Measurements from ENCODE around the gene ZNF77. TPM values are rescaled to one million over a fixed set of nuclear protein-coding genes. Genes with fewer than 3 reads are reported as not detected.
"Not testable (repeated sequence)": the region's sequence is repeated elsewhere in the genome, so short reads cannot be mapped to it uniquely, and the experiment has no call there.

The ZNF77 gene
- polyA plus RNA-seq, 6 donors from 2014 or later, result 0.45 to 3.7 (median 1.1) TPM; not detected in 1

DNA sequence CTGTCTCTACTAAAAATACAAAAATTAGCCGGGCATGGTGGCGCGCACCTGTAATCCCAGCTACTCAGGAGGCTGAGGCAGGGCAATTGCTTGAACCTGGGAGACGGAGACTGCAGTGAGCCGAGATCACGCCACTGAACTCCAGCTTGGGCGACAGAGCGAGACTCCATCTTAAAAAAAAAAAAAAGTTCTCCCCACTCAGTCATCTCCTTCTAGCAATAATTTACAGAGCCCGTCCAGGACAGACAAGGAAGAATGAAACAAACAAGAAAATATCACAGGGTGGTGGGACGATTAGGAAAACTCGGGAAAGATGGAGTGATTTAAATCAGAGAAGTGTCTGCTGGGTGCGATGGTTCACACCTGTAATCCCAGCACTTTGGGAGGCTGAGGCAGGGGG, 18.9 kb upstream of the ZNF77 start:
- not testable (repeated sequence) for H3K9me3 Mint-ChIP-seq; ATAC-seq (ENCODE audit: low read depth in 2 of 2); DNase-seq; H3K27me3 Mint-ChIP-seq; H3K36me3 Mint-ChIP-seq; H3K4me3 Mint-ChIP-seq
- Mint-ChIP-seq H3K27ac (peak overlapping the region in 4 of 6 donors; percentile 10 to 42 (median 36)), H3K4me1 (peaks cover 16 to 48% (median 43%) of the 10 kb centered on the region in 3 donors)

DNA sequence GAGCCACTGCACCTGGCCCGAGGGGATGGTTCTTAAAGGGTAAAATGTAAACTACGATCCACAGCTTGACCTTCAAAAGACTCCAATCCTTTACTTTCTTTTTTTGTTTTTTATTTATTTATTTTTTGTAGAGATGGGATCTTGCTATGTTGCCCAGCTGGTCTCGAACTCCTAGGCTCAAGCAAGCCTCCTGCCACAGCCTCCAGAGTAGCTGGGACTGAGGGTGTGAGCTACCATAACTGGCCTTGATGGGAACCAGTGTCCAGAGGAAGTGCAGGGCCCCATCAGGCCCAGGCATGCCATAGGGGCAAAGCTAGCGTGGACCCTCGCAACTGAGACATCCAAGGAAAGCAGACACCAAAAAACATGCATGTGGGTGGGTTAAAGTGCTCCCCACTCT, 18.4 kb upstream of the ZNF77 start:
- peaks cover 0 to 8% of the 10 kb centered on the region in 2 donors for H3K36me3 Mint-ChIP-seq
- no peaks in the 10 kb centered on the region for H3K27me3 Mint-ChIP-seq
- H3K4me3 Mint-ChIP-seq, result no peak overlapping the region
- no peak for DNase-seq
- ATAC-seq (ENCODE audit: low read depth in 2 of 2), result no peak
- H3K4me1 Mint-ChIP-seq, result peaks cover 15 to 43% (median 38%) of the 10 kb centered on the region in 3 donors
- peaks cover 0 to 9% (median 0%) of the 10 kb centered on the region in 7 donors for H3K9me3 Mint-ChIP-seq
- H3K27ac Mint-ChIP-seq, result peak overlapping the region in 1 of 6 donors; percentile 54

DNA sequence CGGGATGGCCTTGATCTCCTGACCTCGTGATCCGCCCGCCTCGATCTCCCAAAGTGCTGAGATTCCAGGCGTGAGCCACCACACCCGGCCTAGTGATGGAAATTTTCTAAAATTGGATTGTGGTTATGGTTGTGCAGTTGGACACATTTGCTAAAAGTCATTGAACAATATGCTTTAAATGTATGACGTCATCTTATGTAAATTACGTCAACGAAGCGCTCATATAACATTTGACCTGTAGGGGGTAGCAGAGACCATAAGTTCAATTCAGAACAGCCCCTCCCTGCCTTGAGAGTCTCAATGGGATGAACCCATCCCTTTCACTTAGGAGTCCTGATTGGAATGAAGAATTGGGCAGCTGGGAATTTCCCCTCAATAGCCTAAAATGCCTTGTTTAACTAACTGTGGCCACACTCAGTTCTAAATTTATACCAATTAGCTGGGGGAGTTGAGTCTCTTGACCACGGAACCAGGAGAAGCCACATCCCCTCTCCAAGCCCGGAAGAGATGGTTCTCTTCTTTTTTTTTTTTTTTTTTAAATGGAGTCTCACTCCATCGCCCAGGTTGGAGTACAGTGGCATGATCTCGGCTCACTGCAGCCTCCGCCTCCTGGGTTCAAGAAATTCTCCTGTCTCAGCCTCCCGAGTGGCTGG, 17.4 kb upstream of the ZNF77 start:
- Mint-ChIP-seq H3K27ac (peak overlapping the region; percentile 47 to 96 (median 93)), H3K4me1 (peaks cover 12 to 33% (median 30%) of the 10 kb centered on the region in 3 donors), H3K36me3 (peaks cover 0 to 8% of the 10 kb centered on the region in 2 donors), H3K27me3 (no peaks in the 10 kb centered on the region), H3K4me3 (peak overlapping the region in 5 of 8 donors; percentile 13 to 74 (median 50)), H3K9me3 (peaks cover 0 to 7% (median 0%) of the 10 kb centered on the region in 7 donors)
- DNase-seq (peak; percentile 77), ATAC-seq (ENCODE audit: low read depth in 2 of 2) (peak; percentile 68 to 81)

DNA sequence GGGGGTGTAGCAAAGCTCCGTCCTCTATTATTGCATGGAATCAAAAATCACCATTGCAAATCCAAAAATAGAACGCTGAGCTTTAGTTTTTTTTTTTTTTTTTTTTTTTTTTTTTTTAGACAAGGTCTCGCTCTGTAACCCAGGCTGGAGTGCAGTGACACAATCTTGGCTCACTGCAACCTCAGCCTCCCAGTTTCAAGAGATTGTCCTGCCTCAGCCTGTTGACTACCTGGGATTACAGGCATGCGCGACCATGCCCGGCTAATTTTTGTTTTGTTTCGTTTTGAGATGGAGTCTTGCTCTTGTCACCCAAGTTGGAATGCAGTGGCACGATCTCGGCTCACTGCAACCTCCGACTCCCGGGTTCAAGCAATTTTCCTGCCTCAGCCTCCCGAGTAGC, 15.3 kb upstream of the ZNF77 start:
- no peak for ATAC-seq (ENCODE audit: low read depth in 2 of 2)
- DNase-seq, result no peak
- no peak overlapping the region for H3K4me3 Mint-ChIP-seq
- no peaks in the 10 kb centered on the region for H3K27me3 Mint-ChIP-seq
- H3K27ac Mint-ChIP-seq, result no peak overlapping the region
- peaks cover 0 to 2% (median 0%) of the 10 kb centered on the region in 7 donors for H3K9me3 Mint-ChIP-seq
- H3K4me1 Mint-ChIP-seq, result peaks cover 8 to 18% (median 13%) of the 10 kb centered on the region in 3 donors
- peaks cover 0 to 8% of the 10 kb centered on the region in 2 donors for H3K36me3 Mint-ChIP-seq

DNA sequence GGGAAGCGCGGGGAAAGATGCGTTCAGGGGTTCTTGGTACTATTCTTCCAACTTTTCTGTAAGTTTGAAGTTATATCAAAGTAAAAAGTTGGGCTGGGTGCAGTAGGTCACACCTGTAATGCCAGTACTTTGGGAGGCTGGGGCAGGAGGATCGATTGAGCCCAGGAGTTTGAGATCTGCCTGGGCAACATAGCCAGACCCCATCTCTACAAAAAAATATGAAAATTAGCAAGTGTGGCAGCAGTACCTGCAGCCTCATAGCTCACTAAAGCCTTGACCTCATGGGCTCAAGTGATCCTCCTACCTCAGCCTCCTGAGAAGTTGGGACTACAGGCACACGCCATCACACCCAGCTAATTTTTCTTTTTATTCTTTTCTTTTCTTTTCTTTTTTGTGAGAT, 12.4 kb upstream of the ZNF77 start:
- H3K27me3 Mint-ChIP-seq, result no peaks in the 10 kb centered on the region
- no peak for ATAC-seq (ENCODE audit: low read depth in 2 of 2)
- no peak for DNase-seq
- H3K9me3 Mint-ChIP-seq, result no peaks in the 10 kb centered on the region
- no peak overlapping the region for H3K4me3 Mint-ChIP-seq
- peak overlapping the region in 1 of 6 donors; percentile 22 for H3K27ac Mint-ChIP-seq
- H3K4me1 Mint-ChIP-seq, result peaks cover 4 to 9% (median 6%) of the 10 kb centered on the region in 3 donors
- no peaks in the 10 kb centered on the region for H3K36me3 Mint-ChIP-seq

DNA sequence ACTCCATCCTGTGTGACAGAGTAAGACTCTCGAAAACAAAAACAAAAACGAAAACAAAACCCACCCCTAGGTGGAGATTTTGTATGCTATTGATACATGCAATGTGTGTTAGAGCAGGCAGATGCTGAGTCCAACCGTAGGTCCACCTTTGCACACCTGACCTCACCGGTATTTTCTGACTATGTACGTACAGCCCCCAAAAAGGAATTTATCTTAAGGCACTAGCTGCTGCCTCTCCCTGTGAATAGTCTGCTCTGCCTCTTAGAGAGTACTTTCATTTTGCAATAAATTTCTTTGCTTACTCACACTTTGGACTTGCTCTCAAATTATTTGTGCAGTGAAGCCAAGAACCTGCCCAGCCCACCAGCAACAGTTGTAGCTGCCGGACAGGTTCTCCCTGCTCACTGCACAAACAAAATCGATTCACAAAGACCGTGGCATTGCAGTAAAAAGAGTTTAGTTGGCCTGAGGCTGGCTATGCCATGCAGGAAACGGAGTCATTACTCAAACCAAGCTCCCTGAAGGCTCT, 8.2 kb upstream of the ZNF77 start:
- Mint-ChIP-seq H3K27me3 (no peaks in the 10 kb centered on the region), H3K9me3 (no peaks in the 10 kb centered on the region), H3K27ac (no peak overlapping the region), H3K4me3 (no peak overlapping the region), H3K36me3 (no peaks in the 10 kb centered on the region), H3K4me1 (peaks cover 17 to 22% (median 20%) of the 10 kb centered on the region in 3 donors)
- no peak for DNase-seq
- ATAC-seq (ENCODE audit: low read depth in 2 of 2), result no peak

DNA sequence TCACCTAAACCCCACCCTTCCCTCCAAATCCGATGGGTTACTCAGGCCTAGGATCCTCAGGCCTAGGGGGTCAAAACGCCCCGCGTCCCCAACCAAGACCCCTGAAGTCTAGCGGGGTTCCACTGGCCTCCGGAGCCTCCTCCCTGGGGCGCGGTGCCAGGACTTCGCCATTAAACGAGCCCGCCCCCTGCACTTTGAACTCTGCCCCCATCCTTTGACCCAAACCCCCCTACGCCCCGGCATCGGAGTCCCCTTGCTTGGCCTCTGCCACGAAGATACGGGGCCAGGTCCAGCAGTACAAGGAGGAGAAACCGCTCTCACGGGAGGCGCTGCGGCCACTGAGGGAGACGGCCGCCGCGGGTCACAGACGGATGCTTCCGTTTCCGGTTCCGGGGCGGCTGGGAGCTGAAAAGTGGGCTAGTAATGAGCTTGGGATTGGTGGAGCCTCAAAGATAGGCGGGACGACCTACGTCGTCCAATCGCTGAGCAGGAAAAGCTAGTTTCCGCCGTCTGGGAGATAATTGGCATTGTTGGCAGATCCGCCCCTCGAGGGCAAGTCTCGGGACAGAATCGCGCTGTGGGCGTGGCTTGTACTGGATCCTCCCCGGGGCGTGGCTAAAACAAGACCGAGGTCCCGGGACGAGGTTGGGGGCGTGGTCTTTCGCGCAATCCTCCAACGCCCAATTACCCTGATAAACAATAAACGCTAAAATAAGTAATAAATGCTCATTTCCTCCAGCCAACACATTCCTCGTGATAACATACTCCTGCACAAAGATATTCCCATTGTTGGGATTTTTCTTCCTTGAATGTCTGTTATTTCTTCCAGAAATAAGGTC, 5.7 kb upstream of the ZNF77 start:
- DNase-seq, result peak; percentile 100

DNA sequence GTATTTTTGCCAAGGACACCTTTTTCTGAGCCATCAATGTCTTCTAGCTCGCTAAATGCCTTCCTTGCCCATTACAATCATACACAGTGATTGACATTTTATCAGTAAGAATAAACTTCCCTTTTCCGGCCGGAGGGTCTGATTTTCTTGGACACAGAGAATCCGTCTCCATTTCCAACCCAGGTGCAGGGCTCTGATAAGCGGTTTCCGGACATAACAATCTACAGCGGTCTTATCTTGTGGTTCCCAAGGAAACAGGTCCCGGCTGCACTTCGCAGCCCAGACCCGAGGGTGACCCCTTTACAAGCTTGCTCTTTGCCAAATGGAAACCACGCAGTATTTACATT, 5.1 kb upstream of the ZNF77 start:
- H3K36me3 Mint-ChIP-seq, result no peaks in the 10 kb centered on the region
- peak overlapping the region; percentile 91 to 99 (median 98) for H3K4me3 Mint-ChIP-seq
- H3K27me3 Mint-ChIP-seq, result no peaks in the 10 kb centered on the region
- H3K9me3 Mint-ChIP-seq, result no peaks in the 10 kb centered on the region
- peaks cover 28 to 33% (median 29%) of the 10 kb centered on the region in 3 donors for H3K4me1 Mint-ChIP-seq
- H3K27ac Mint-ChIP-seq, result peak overlapping the region; percentile 98 to 100 (median 99)
- ATAC-seq (ENCODE audit: low read depth in 2 of 2) (peak; percentile 1 to 4), DNase-seq (no peak)

More for the DNA sequence above, 5.7 kb upstream of the ZNF77 start:
- Mint-ChIP-seq H3K9me3 (no peaks in the 10 kb centered on the region), H3K27ac (peak overlapping the region; percentile 98 to 100 (median 99)), H3K4me3 (peak overlapping the region; percentile 91 to 99 (median 98)), H3K27me3 (no peaks in the 10 kb centered on the region), H3K36me3 (no peaks in the 10 kb centered on the region), H3K4me1 (peaks cover 23 to 29% (median 25%) of the 10 kb centered on the region in 3 donors)
- ATAC-seq (ENCODE audit: low read depth in 2 of 2), result peak; percentile 94 to 95

DNA sequence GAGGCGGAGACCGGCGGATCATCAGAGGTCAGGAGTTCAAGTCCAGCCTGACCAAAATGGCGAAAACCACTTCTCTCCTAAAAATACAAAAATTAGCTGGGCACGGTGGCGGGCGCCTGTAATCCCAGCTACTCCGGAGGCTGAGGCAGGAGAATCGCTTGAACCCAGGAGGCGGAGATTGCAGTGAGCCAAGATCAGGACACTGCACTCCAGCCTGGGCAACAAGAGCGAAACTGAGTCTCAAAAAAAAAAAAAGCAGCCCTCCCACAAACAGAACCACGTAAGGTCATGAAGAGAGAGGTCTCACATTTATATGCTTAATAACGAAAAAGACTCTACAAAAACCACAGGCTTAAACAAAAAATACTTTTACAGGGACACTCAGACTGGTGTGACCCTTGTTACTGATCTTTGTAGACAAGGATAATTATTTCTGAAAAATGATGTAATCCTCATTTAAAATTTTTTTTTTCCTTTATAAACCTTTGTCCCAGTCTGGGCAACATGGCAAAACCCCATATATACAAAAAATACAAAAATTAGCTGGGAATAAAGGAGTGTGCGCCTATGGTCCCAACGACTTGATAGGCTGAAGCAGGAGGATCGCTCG, 909 bp upstream of the ZNF77 start:
- Mint-ChIP-seq H3K27ac (peak overlapping the region; percentile 94 to 100 (median 98)), H3K36me3 (no peaks in the 10 kb centered on the region), H3K9me3 (no peaks in the 10 kb centered on the region), H3K4me1 (peaks cover 30 to 50% (median 40%) of the 10 kb centered on the region in 3 donors), H3K4me3 (peak overlapping the region; percentile 96 to 99 (median 97)), H3K27me3 (no peaks in the 10 kb centered on the region)
- DNase-seq, result no peak
- no peak for ATAC-seq (ENCODE audit: low read depth in 2 of 2)

DNA sequence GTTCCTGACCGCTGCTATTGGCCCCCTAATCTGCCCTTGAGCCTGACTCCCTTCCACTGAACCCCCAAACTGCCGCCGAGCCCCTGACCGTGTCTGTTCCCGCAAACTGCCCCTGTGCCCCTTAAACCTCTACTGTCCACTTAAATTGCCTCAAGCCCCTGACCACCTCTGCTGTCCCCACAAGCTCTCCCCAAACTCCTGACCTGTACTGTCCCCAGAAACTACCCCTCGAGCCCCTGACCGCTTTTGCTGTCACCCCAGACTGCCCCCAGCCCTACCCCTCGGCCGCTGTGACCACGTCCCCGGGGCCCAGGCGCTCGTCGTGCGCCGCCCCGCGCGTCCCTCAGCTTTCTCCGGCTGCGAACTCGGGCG, 382 bp downstream of the ZNF77 start:
- H3K27ac Mint-ChIP-seq, result peak overlapping the region in 5 of 6 donors; percentile 84 to 100 (median 94)
- peak; percentile 1 to 2 for ATAC-seq (ENCODE audit: low read depth in 2 of 2)

DNA sequence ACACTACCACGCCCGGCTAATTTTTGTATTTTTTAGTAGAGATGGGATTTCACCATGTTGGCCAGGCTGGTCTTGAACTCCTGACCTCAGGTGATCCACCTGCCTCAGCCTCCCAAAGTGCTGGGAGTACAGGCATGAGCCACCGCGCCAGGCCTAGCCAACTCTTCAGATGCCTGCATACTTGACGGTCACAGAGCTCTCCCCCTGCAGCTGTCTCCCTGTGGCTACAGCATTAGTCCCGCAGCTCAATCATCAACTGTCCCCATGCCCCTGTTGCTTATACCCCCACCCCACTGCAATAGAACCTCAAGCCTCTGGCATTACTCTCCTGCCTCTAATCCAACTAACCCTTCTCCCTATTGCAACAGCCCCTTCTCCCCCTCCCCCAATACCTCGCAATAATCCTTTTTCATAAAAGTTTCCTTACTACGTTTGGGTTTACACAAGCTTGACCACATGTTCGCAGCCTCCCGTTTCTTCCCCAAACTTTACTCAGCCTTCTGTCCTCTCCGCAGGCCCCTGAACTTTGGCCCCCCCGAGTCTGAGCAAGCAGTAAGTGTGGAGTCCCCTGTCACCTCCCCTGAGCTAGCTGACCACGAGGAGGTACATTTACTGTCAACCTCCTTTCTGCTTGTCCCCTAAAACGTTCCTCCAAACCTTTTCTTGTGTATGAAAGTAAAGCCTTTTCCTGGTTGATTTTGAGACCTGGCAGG, 1.7 kb downstream of the ZNF77 start:
- H3K27me3 Mint-ChIP-seq, result no peaks in the 10 kb centered on the region
- DNase-seq, result no peak
- H3K4me3 Mint-ChIP-seq, result peak overlapping the region; percentile 19 to 97 (median 64)
- peak overlapping the region in 2 of 6 donors; percentile 10 to 87 for H3K27ac Mint-ChIP-seq
- ATAC-seq (ENCODE audit: low read depth in 2 of 2), result no peak
- H3K4me1 Mint-ChIP-seq, result peaks cover 17 to 31% (median 22%) of the 10 kb centered on the region in 3 donors
- no peaks in the 10 kb centered on the region for H3K36me3 Mint-ChIP-seq
- no peaks in the 10 kb centered on the region for H3K9me3 Mint-ChIP-seq

More for the DNA sequence above, 382 bp downstream of the ZNF77 start:
- DNase-seq, result no peak
- H3K4me3 Mint-ChIP-seq, result peak overlapping the region; percentile 96 to 99 (median 97)
- H3K9me3 Mint-ChIP-seq, result no peaks in the 10 kb centered on the region
- H3K27me3 Mint-ChIP-seq, result no peaks in the 10 kb centered on the region
- no peaks in the 10 kb centered on the region for H3K36me3 Mint-ChIP-seq
- peaks cover 24 to 38% (median 29%) of the 10 kb centered on the region in 3 donors for H3K4me1 Mint-ChIP-seq

DNA sequence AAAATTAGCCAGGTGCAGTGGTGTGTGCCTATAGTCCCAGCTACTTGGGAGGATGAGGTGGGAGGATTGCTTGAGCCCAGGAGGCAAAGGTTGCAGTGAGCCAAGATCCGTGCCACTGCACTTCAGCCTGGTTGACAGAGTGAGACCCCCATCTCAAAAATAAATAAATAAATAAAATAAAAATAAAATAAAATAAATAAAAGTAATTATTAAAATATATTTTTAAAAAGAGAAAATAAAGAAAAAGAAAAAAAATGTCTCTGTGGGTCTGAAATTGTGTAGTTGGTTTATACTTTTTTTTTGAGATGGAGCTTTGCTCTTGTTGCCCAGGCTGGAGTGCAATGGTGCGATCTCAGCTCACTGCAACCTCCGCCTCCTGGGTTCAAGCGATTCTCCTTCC, 8.9 kb downstream of the ZNF77 start:
- not testable (repeated sequence) for DNase-seq; ATAC-seq (ENCODE audit: low read depth in 2 of 2); H3K27me3 Mint-ChIP-seq; H3K4me3 Mint-ChIP-seq; H3K27ac Mint-ChIP-seq; H3K4me1 Mint-ChIP-seq
- Mint-ChIP-seq H3K9me3 (peaks cover 11 to 42% (median 29%) of the 10 kb centered on the region in 7 donors), H3K36me3 (peaks cover 22 to 25% of the 10 kb centered on the region in 2 donors)
